Colonic mucosa (tissue), 4 donors: ENCODE data around the gene COL19A1. TPM values are rescaled to one million over a fixed set of nuclear protein-coding genes. Genes with fewer than 3 reads are reported as not detected.

Source experiments
- DNase-seq: peaks from one replicate; pipeline ENCODE4 v3.0.0-alpha.2; 2020
- H3K27ac ChIP-seq: fragments of 200-600 bp; one replicate; pipeline ENCODE4 v1.8.0; 2021
- H3K27me3 ChIP-seq: fragments of 200-600 bp; one replicate; pipeline ENCODE4 v1.8.0; 2021
- H3K36me3 ChIP-seq: fragments of 200-600 bp; one replicate; pipeline ENCODE4 v1.8.0; 2021
- H3K4me1 ChIP-seq: fragments of 200-600 bp; one replicate; pipeline ENCODE4 v1.8.0; 2021; ENCODE audit warnings: mild to moderate bottlenecking
- H3K4me3 ChIP-seq: fragments of 200-600 bp; one replicate; pipeline ENCODE4 v1.8.0; 2021
- H3K9ac ChIP-seq, 2 donors: one replicate each; pipeline ENCODE4 v1.7.0; 2013; ENCODE audit warnings: control low read depth in 2 of 2, low read depth in 2 of 2, low read length in 2 of 2
- H3K9me3 ChIP-seq: fragments of 200-600 bp; one replicate; pipeline ENCODE4 v1.8.0; 2021
- intact Hi-C: fragments of 100-400 bp; cut with DNase I; formaldehyde crosslinking; loops from one replicate; pipeline ENCODE4 v1.14.1; 2022
- total RNA-seq, 2 donors: library from RNA; stranded (reverse); fragmentation: NEBNext Ultra II Directional in 1 of 2; extraction: Animal tissue kit (Norgen Biotek cat#: 25700) in 1 of 2; gene quantifications; one replicate each; pipeline ENCODE4 v1.2.1, GENCODE V29; 2021
- TF ChIP-seq, protein P1 (sequence below): fragments of 200-600 bp; IDR thresholded peaks from one replicate; pipeline ENCODE4 v1.8.0; 2022; ENCODE audit warnings: antibody characterized with exemption, mild to moderate bottlenecking
- donor health status: healthy.
- donor health status: DM: no; HTN: no; CAD: no.
- donor health status: DM: no; HTN: no; CAD: no.

Gene COL19A1
- total RNA-seq = under 1 TPM; 0.22 to 0.56 TPM

- Histone ChIP-seq H3K27ac (peak within 1 kb of the TSS; percentile 1), H3K4me1 (no peaks in the 10 kb centered on the region), H3K9me3 (no peaks in the 10 kb centered on the region), H3K27me3 (peaks cover 7% of the 10 kb centered on the region), H3K9ac (peak within 1 kb of the TSS; percentile 36 to 48), H3K4me3 (peak within 1 kb of the TSS; percentile 53), H3K36me3 (no peaks in the 10 kb centered on the region)
- DNase-seq = peak; percentile 21
- intact Hi-C loops = no loop called here
- TF ChIP-seq, protein P1, sequence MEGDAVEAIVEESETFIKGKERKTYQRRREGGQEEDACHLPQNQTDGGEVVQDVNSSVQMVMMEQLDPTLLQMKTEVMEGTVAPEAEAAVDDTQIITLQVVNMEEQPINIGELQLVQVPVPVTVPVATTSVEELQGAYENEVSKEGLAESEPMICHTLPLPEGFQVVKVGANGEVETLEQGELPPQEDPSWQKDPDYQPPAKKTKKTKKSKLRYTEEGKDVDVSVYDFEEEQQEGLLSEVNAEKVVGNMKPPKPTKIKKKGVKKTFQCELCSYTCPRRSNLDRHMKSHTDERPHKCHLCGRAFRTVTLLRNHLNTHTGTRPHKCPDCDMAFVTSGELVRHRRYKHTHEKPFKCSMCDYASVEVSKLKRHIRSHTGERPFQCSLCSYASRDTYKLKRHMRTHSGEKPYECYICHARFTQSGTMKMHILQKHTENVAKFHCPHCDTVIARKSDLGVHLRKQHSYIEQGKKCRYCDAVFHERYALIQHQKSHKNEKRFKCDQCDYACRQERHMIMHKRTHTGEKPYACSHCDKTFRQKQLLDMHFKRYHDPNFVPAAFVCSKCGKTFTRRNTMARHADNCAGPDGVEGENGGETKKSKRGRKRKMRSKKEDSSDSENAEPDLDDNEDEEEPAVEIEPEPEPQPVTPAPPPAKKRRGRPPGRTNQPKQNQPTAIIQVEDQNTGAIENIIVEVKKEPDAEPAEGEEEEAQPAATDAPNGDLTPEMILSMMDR = no peak
Measured at GRCh38 chr6:69866351-69866769, at the start of gene COL19A1. Gene COL19A1, plus strand, starts transcription at chr6:69866556. Its CDS starts 13,012 bp downstream, at chr6:69879568.

- no peaks in the 10 kb centered on the region for H3K36me3 ChIP-seq
- intact Hi-C loops = no loop called here
Measured at GRCh38 chr6:69816569-69816968, 49.8 kb upstream of the COL19A1 start.

GRCh38 chr6:69817358-69817757, 49.0 kb upstream of the COL19A1 start:
- DNase-seq = no peak
- intact Hi-C loops = no loop called here
- Histone ChIP-seq H3K4me3 (no peak overlapping the region), H3K4me1 (no peaks in the 10 kb centered on the region), H3K27ac (no peak overlapping the region), H3K9me3 (no peaks in the 10 kb centered on the region), H3K36me3 (no peaks in the 10 kb centered on the region), H3K27me3 (no peaks in the 10 kb centered on the region), H3K9ac (no peak overlapping the region)
- TF ChIP-seq, protein P1 = no peak

More at GRCh38 chr6:69816569-69816968, 49.8 kb upstream of the COL19A1 start:
- TF ChIP-seq, protein P1 = no peak
- DNase-seq = no peak
- Histone ChIP-seq H3K9ac (no peak overlapping the region), H3K4me3 (no peak overlapping the region), H3K27me3 (no peaks in the 10 kb centered on the region), H3K4me1 (no peaks in the 10 kb centered on the region), H3K9me3 (no peaks in the 10 kb centered on the region), H3K27ac (no peak overlapping the region)

GRCh38 chr6:69818223-69818930, 48.0 kb upstream of the COL19A1 start:
- Histone ChIP-seq H3K36me3 (no peaks in the 10 kb centered on the region), H3K27me3 (no peaks in the 10 kb centered on the region), H3K9me3 (no peaks in the 10 kb centered on the region), H3K27ac (no peak overlapping the region), H3K4me3 (no peak overlapping the region), H3K9ac (no peak overlapping the region), H3K4me1 (no peaks in the 10 kb centered on the region)
- DNase-seq = no peak
- TF ChIP-seq, protein P1 = no peak
- intact Hi-C loops = no loop called here

DNA sequence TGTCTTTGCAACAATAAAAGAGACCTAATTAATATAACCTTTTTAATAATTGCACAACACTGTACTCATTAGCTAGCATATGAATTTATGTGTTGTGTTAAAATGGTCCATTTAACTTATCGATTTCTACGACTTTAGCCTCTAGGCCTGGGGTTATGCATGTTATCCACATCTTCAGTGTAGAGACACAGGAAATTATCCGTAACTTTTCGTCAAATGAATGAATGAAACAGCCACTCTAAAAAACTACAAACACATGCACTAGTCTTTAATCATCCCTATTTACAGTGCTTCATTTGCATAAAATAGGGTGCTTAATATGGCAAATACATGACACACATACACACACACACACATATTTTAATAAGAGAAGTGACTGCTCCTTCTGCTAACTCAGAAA, 47.2 kb upstream of the COL19A1 start:
- H3K27me3 ChIP-seq = no peaks in the 10 kb centered on the region
- intact Hi-C loops = no loop called here
- H3K4me1 ChIP-seq = no peaks in the 10 kb centered on the region
- H3K4me3 ChIP-seq = no peak overlapping the region
- no peak for DNase-seq
- H3K9ac ChIP-seq = no peak overlapping the region
- no peaks in the 10 kb centered on the region for H3K9me3 ChIP-seq
- H3K27ac ChIP-seq = no peak overlapping the region
- no peaks in the 10 kb centered on the region for H3K36me3 ChIP-seq
- TF ChIP-seq, protein P1 = no peak
